GM12864 (cell line): ENCODE results near the gene KNL1.

Experiments used
- DNase-seq: peaks from one replicate; pipeline ENCODE4 v3.0.0-alpha.2; 2011; ENCODE audit warnings: low read depth
- H3K4me3 ChIP-seq: 2 replicates; pipeline ENCODE4 v1.5.1; 2011; ENCODE audit warnings: mild to moderate bottlenecking, low read depth, low read length, control low read depth
- TF ChIP-seq, protein P1 (sequence below): IDR thresholded peaks from 2 replicates; pipeline ENCODE4 v1.5.1; 2011; ENCODE audit warnings: low read depth, mild to moderate bottlenecking, moderate library complexity, low read length, control low read depth, inconsistent platforms; ENCODE audit errors: missing control alignments

The KNL1 gene

DNA sequence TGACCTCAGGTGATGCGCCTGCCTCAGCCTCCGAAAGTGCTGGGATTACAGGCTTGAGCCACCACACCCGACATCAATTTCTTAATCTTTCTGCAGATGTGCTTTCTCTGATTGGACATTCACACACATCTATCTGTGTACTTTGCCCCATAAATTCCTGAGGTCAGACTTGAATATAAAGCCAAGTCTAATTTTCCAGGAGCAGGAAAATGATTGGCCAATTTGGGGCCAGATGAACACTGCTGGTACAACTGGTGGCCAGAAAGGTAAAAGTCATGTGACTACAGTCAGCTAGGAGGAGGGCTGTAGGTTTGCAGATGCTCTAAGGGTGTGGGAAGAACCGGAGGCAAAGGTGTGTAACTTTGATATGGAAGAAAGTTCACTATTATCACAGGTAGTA, 97.7 kb downstream of the KNL1 start:
- H3K4me3 ChIP-seq = no peak overlapping the region
- TF ChIP-seq, protein P1, sequence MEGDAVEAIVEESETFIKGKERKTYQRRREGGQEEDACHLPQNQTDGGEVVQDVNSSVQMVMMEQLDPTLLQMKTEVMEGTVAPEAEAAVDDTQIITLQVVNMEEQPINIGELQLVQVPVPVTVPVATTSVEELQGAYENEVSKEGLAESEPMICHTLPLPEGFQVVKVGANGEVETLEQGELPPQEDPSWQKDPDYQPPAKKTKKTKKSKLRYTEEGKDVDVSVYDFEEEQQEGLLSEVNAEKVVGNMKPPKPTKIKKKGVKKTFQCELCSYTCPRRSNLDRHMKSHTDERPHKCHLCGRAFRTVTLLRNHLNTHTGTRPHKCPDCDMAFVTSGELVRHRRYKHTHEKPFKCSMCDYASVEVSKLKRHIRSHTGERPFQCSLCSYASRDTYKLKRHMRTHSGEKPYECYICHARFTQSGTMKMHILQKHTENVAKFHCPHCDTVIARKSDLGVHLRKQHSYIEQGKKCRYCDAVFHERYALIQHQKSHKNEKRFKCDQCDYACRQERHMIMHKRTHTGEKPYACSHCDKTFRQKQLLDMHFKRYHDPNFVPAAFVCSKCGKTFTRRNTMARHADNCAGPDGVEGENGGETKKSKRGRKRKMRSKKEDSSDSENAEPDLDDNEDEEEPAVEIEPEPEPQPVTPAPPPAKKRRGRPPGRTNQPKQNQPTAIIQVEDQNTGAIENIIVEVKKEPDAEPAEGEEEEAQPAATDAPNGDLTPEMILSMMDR = no peak
- no peak for DNase-seq

DNA sequence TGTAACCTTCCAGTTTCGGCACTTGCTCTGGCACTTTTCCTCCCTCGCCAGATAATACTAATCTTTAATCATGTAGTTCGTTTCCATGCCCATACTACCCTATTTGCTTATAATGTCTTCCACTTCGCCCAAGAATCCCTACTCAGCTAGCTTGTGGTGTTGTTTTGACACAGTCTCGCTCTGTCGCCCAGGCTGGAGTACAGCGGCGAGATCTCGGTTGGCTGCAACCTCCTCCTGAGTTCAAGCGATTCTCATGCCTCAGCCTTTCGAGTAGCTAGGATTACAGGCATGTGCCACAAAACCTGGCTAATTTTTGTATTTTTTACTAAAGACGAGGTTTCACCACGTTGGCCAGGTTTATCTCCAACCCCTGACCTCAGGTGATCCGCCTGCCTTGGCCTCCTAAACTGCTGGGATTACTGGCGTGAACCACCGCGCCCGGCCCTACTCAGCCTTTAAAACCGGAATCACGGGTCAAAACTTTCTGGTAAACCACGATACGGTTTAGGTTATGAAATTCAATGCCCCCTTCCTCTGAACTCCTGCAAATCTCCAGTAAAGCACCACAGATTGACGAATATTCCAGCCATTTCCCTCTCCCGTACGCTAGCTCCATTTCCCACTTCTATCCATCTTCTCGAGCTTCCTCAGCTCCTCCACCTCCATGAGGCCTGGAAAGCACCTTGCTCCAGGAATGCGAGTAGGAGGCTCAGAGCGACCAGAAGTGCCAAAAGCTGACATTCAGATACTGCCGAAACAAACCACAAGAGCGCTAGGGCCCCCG, 100.0 kb downstream of the KNL1 start:
- TF ChIP-seq, protein P1 = no peak
- DNase-seq = peak; percentile 34
- peak overlapping the region; percentile 95 for H3K4me3 ChIP-seq

DNA sequence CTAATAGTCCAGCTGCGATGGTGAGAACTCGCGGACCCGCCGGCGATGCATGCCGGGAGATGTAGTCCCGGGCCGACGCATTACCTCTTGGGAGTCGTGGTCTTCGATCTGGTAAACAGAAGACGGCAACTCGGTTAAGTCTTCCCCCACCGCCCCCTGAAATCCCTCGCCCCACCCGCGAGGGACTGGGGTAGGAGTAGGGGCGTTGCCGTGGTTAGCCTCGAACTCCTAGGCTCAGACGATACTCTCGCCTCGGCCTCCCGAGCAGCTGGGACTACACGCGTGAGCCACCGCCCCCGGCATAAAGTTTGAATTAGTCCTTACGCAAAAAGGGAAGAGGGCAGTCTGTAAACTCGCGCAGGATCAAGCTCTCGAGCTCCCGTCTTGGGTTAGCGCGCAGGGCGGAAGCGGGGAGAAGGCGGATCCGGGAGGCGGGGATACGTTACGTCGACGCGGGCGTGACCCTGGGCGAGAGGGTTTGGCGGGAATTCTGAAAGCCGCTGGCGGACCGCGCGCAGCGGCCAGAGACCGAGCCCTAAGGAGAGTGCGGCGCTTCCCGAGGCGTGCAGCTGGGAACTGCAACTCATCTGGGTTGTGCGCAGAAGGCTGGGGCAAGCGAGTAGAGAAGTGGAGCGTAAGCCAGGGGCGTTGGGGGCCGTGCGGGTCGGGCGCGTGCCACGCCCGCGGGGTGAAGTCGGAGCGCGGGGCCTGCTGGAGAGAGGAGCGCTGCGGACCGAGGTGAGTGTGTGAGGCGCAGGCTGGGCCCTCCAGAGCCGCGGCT, 100.8 kb downstream of the KNL1 start, which contains the start of gene RAD51:
RAD51 (plus strand) TSS at position 487 of the 781 bp plus-strand sequence. CDS start 3,585 bp downstream, outside the sequence.
- DNase-seq = peak; percentile 89
- TF ChIP-seq, protein P1 = no peak
- H3K4me3 ChIP-seq = peak within 1 kb of the TSS; percentile 95

DNA sequence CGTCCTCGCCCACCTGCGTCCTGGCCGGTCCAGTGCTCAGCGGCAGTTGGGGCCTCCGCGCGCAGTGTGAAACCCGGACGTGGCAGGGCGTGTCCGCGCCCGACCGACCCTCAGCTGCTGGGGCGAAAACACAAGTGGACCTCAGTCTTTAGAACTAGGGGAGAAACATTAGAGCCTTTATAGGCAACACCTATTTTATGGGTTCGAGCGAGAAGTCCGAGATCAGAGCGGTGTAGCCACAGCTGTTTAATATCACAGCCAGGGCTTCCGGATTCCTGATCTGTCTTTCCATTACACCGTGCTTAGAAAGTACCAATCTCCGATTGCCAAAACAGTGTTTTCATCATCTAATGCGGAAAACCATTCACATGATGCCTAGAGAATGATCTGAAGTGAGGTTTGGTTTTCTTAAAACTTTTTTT, 101.4 kb downstream of the KNL1 start:
- peak overlapping the region; percentile 95 for H3K4me3 ChIP-seq
- TF ChIP-seq, protein P1 = no peak
- DNase-seq = no peak

DNA sequence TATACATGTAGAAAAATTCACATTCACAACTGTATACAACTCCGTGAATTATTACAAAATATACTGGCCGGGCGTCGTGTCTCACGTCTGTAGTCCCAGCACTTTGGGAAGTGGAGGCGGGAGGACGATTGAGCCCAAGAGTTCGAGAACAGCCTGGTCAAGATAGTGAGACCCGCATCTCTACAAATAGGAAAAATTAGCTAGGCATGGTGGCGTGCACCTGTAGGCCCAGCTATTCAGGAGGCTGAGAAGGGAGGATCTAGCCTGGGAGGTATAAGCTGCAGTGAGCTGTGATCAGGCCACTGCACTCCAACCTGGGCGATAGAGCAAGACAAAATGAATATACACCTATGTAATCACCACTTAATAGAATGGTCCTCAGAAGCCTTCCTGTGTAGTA, 102.2 kb downstream of the KNL1 start:
- peak overlapping the region; percentile 95 for H3K4me3 ChIP-seq
- TF ChIP-seq, protein P1 = no peak
- DNase-seq = no peak

DNA sequence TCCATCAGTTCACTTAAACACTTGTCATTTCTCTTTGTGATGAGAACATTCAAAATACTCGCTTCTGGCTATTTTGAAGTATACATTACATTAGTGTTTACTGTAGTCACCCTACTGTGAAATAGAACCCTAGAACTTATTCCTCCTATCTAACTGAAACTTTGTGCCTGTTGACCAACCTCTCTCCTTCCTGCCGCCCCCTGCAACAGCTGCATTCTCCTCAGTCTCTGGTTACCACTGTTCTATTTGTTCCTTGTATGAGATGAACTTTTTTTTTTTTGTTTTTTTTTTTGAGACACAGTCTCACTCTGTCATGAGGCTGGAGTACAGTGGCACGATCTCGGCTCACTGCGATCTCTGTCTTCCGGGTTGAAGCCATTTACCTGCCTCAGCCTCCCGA, 103.9 kb downstream of the KNL1 start:
- TF ChIP-seq, protein P1 = no peak
- no peak overlapping the region for H3K4me3 ChIP-seq
- DNase-seq = no peak
